HG03575 (cell line): ENCODE measurements around the gene STX18.
"Not testable (repeated sequence)": the region's sequence is repeated elsewhere in the genome, so short reads cannot be mapped to it uniquely, and the experiment has no call there.

Source experiments
- ATAC-seq: cut with Tn5 transposase; IDR thresholded peaks from one replicate; pipeline ENCODE4 v1.9.1; 2021; ENCODE audit not compliant: unreplicated experiment, insufficient number of reproducible peaks, low FRiP score; ENCODE audit errors: extremely low read depth

The STX18 gene

GRCh38 chr4:4490041-4490440, 51.8 kb downstream of the STX18 start:
- ATAC-seq = no peak

GRCh38 chr4:4488405-4489404, 53.1 kb downstream of the STX18 start:
- peak; percentile 38 for ATAC-seq

GRCh38 chr4:4486969-4487368, 54.9 kb downstream of the STX18 start:
- no peak for ATAC-seq

- no peak for ATAC-seq
Measured at GRCh38 chr4:4485806-4486205, 56.0 kb downstream of the STX18 start.

GRCh38 chr4:4481399-4481994, 60.4 kb downstream of the STX18 start:
- no peak for ATAC-seq

- no peak for ATAC-seq
Measured at GRCh38 chr4:4480685-4481398, 61.0 kb downstream of the STX18 start.

GRCh38 chr4:4480205-4480604, 61.6 kb downstream of the STX18 start:
- ATAC-seq = no peak

- no peak for ATAC-seq
Measured at GRCh38 chr4:4479366-4479765, 62.5 kb downstream of the STX18 start.

- ATAC-seq = no peak
Measured at GRCh38 chr4:4477796-4478195, 64.1 kb downstream of the STX18 start.

- no peak for ATAC-seq
Measured at GRCh38 chr4:4477391-4477790, 64.5 kb downstream of the STX18 start.

GRCh38 chr4:4474476-4474875, 67.4 kb downstream of the STX18 start:
- no peak for ATAC-seq

GRCh38 chr4:4472344-4472958, 69.4 kb downstream of the STX18 start:
- ATAC-seq = no peak

- no peak for ATAC-seq
Measured at GRCh38 chr4:4471195-4471594, 70.7 kb downstream of the STX18 start.

GRCh38 chr4:4470208-4470607, 71.6 kb downstream of the STX18 start:
- no peak for ATAC-seq

GRCh38 chr4:4465238-4465637, 76.6 kb downstream of the STX18 start:
- not testable (repeated sequence) for ATAC-seq

GRCh38 chr4:4462970-4463369, 78.9 kb downstream of the STX18 start:
- ATAC-seq = no peak

GRCh38 chr4:4461850-4462249, 80.0 kb downstream of the STX18 start:
- ATAC-seq = no peak

GRCh38 chr4:4461178-4461577, 80.7 kb downstream of the STX18 start:
- no peak for ATAC-seq

GRCh38 chr4:4460759-4461158, 81.1 kb downstream of the STX18 start:
- ATAC-seq = no peak
